Heart right ventricle (tissue), 16 donors: ENCODE measurements around the gene KIF3C. TPM values are rescaled to one million over a fixed set of nuclear protein-coding genes. Genes with fewer than 3 reads are reported as not detected.

Experiments used
- ATAC-seq, 8 donors: fragments of 200-7000 bp; cut with Tn5 transposase; one replicate each; pipeline ENCODE4 v1.9.1; 2020; ENCODE audit warnings: mild to moderate bottlenecking in 8 of 8, moderate library complexity in 8 of 8, moderate number of reproducible peaks in 1 of 8
- DNase-seq, 2 donors: peaks; one replicate each; pipeline ENCODE4 v3.0.0-alpha.2; 2020
- H3K27ac ChIP-seq, 10 donors: fragments of 200-600 bp; sonication (generic) in 2 of 10; one replicate each; pipeline versions ENCODE4 v1.5.0 to v1.8.0; 2020 to 2022; ENCODE audit warnings: mild to moderate bottlenecking in 3 of 10
- H3K27me3 ChIP-seq, 7 donors: fragments of 200-600 bp; one replicate each; pipeline ENCODE4 v1.8.0; 2021 to 2022; ENCODE audit warnings: mild to moderate bottlenecking in 2 of 7
- H3K36me3 ChIP-seq, 9 donors: fragments of 200-600 bp; sonication (generic) in 1 of 9; one replicate each; pipeline versions ENCODE4 v1.5.0 to v1.8.0; 2020 to 2022; ENCODE audit warnings: mild to moderate bottlenecking in 2 of 9
- H3K4me1 ChIP-seq, 9 donors: fragments of 200-600 bp; sonication (generic) in 1 of 9; one replicate each; pipeline versions ENCODE4 v1.5.0 to v1.8.0; 2020 to 2022; ENCODE audit warnings: mild to moderate bottlenecking in 4 of 9
- H3K4me3 ChIP-seq, 10 donors: fragments of 200-600 bp; sonication (generic) in 2 of 10; one replicate each; pipeline versions ENCODE4 v1.5.0 to v1.8.0; 2020 to 2022; ENCODE audit warnings: mild to moderate bottlenecking in 7 of 10, moderate library complexity in 2 of 10
- H3K9me3 ChIP-seq, 11 donors: fragments of 200-600 bp in 10 of 11; sonication (generic) in 2 of 11; one replicate each; pipeline versions ENCODE4 v1.5.0 to v1.8.0; 2013 to 2022; ENCODE audit warnings: mild to moderate bottlenecking in 2 of 11, control low read depth in 1 of 11, moderate library complexity in 1 of 11
- whole genome bisulfite sequencing, 2 donors: extraction: QIAGEN DNeasy Blood & Tissue Kit; methylation state at CpG; one replicate each; pipeline ENCODE4 v1.1.7; 2013; ENCODE audit warnings: inconsistent platforms in 1 of 2; 5-methylcytosine and 5-hydroxymethylcytosine counted together
- intact Hi-C, 10 donors: fragments of 100-400 bp; cut with DNase I; formaldehyde crosslinking; loops; one replicate each; pipeline versions ENCODE4 v1.11.1 to v1.14.2; 2022
- polyA plus RNA-seq, 2 donors: library from polyadenylated mRNA; stranded (reverse); fragments of 200-250 nt; gene quantifications; one replicate each; pipeline ENCODE4 v1.2.3, GENCODE V29; 2013
- total RNA-seq, 10 donors: library from RNA; stranded (reverse); fragmentation: NEBNext Ultra II Directional in 3 of 10; extraction: Animal tissue kit (Norgen Biotek cat#: 25700) in 3 of 10; gene quantifications; one replicate each; pipeline versions ENCODE4 v1.2.1 to v1.2.4, GENCODE V29; 2021 to 2023
- TF ChIP-seq, protein P1 (sequence below), 9 donors: fragments of 200-600 bp; sonication (generic) in 2 of 9; IDR thresholded peaks; one replicate each; pipeline versions ENCODE4 v1.5.0 to v1.8.0; 2021 to 2022; ENCODE audit warnings: antibody characterized with exemption in 9 of 9, mild to moderate bottlenecking in 5 of 9, moderate library complexity in 1 of 9
- donor health status: Arrhythmogenic right ventricular cardiomyopathy.
- donor health status: ischemic (EF 13 %, LVEDD 7.1; RV severe dilation, severe dysfunction).
- donor health status: healthy with polysubstance abuse.
- donor health status: DM: no; HTN: yes; CAD: no.
- donor health status: DM: no; HTN: no; CAD: no.
- donor health status: ischemic (EF 25% LVEDD 6.9; RV normal size, moderate dysfunction).
- donor health status: ischemic (EF 25% LVEDD 5.7; RV mildly dilated, moderate dysfunction).
- donor health status: healthy.
- donor health status: DM: yes; HTN: yes; CAD: no.
- donor health status: Ischemic cardiomyopathy.
- donor health status: ischemic (EF 35%, LVEDD 5.7; RV mildly dilated, moderate dysfunction).
- donor health status: nonischemic (EF 11% LVEDD 7.7; RV severe dilation, severe dysfunction).
- donor health status: DM: yes; HTN: yes; CAD: no.
- donor health status: PGD.
- donor health status: ischemic (EF 29% LVEDD 5.4; RV normal size, mild dysfunction).
- donor health status: nonischemic (EF 23%, LVEDD 6.1; RV moderate dilation, normal function).

The KIF3C gene
- total and polyA plus RNA-seq, 12 donors: 1.1 to 4.2 (median 2.4) TPM

DNA sequence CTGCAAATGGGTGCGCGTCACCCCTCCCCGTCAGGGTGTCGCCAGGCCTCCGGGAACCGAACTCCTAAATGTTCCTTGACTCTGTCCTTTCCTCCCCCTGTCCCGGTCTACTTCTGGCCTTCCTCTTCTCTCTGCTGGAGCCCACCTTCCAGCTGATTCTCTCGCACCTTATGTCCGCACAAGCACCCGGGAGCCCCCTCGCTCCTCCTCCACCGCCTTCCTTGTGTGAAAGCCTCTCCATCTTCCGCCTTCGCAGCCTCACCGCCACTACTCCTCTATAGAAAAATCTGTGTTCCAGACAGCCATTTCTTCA, 627 bp upstream of the KIF3C start:
- TF ChIP-seq, protein P1, sequence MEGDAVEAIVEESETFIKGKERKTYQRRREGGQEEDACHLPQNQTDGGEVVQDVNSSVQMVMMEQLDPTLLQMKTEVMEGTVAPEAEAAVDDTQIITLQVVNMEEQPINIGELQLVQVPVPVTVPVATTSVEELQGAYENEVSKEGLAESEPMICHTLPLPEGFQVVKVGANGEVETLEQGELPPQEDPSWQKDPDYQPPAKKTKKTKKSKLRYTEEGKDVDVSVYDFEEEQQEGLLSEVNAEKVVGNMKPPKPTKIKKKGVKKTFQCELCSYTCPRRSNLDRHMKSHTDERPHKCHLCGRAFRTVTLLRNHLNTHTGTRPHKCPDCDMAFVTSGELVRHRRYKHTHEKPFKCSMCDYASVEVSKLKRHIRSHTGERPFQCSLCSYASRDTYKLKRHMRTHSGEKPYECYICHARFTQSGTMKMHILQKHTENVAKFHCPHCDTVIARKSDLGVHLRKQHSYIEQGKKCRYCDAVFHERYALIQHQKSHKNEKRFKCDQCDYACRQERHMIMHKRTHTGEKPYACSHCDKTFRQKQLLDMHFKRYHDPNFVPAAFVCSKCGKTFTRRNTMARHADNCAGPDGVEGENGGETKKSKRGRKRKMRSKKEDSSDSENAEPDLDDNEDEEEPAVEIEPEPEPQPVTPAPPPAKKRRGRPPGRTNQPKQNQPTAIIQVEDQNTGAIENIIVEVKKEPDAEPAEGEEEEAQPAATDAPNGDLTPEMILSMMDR (IDR thresholded peaks at IDR 0.05): no peak
- Histone ChIP-seq H3K27me3 (no peaks in the 10 kb centered on the region), H3K4me3 (peak overlapping the region; percentile 69 to 95 (median 88)), H3K9me3 (no peaks in the 10 kb centered on the region), H3K27ac (peak overlapping the region in 6 of 10 donors; percentile 62 to 81 (median 68)), H3K4me1 (peaks cover 0 to 45% (median 14%) of the 10 kb centered on the region in 9 donors), H3K36me3 (no peaks in the 10 kb centered on the region)
- DNase-seq (no peak), ATAC-seq (peak in 1 of 8 donors; percentile 15)
- intact Hi-C loops: no loop called here
- WGBS, 2 donors: 45 to 47% methylated on average over 15 of the region's 15 CpGs

DNA sequence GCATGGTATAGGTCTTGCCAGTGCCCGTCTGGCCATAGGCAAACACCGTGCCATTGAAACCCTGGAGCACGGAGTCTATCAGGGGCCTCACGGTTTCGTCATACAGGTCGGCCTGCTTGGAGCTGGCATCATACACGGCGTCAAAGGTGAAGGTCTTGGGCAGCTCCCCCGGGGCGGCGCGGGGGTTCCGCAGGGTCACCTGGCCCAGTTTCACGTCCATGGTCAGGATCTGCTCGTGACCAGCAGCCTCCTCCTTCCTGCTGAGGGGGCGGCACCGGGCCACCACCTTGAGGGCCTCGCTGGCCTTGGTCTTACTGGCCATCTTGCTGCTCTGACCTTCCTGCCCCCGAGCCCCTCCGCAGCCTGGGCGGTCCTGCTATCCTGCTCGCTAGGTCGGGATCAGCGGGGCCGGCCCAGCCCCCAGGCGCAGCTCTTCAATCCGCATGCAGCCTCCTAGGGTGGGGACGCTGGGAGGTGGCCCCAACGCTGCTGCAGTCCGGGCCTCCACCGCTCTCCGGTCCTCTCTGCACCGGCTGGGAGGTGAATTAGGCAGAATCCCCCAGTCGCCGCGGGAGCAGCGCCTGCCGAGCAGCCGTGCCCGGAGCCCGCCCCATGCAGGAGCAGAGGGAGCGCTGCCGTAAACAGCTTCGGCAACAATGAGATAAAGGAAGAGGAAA, 563 bp downstream of the KIF3C start:
- Histone ChIP-seq H3K27ac (peak overlapping the region in 7 of 10 donors; percentile 61 to 81 (median 68)), H3K9me3 (no peaks in the 10 kb centered on the region), H3K36me3 (no peaks in the 10 kb centered on the region), H3K4me3 (peak overlapping the region; percentile 69 to 95 (median 88)), H3K27me3 (no peaks in the 10 kb centered on the region), H3K4me1 (peaks cover 0 to 48% (median 15%) of the 10 kb centered on the region in 9 donors)
- DNase-seq: peak in 1 of 2 donors; percentile 26
- WGBS, 2 donors: 13% methylated on average over 44 of the region's 44 CpGs
- ATAC-seq: peak; percentile 29 to 61 (median 40)
- intact Hi-C loops: loop anchor here in 1 of 10 donors (2.0 kb wide), 1 partner anchor 19 kb away; no protein-coding TSS in a partner anchor
- TF ChIP-seq, protein P1 (IDR thresholded peaks at IDR 0.05): no peak

DNA sequence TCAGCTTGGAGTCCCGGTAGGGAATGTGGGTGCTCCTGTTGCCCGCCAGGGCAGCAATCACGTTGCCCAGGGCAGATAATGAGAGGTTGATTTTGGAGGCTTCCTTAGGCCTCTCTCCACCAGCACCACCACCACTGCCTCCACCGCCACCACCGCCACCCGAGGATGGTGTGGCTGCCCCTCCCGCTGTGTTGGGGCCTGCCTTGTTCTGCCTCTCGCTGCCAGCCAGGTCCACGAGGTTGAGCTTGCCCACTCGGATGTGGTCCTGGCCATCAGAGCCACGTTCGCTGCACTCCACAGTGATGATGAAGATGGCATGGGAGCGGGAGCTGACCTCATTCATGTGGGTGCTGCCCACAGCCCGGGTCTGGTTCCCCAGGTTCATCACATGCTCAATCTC, 1.3 kb downstream of the KIF3C start:
- H3K27ac ChIP-seq: no peak overlapping the region
- H3K27me3 ChIP-seq: no peaks in the 10 kb centered on the region
- intact Hi-C loops: loop anchor here in 1 of 10 donors (2.0 kb wide), 1 partner anchor 18 kb away; no protein-coding TSS in a partner anchor
- DNase-seq (no peak), ATAC-seq (no peak)
- TF ChIP-seq, protein P1 (IDR thresholded peaks at IDR 0.05): no peak
- H3K9me3 ChIP-seq: no peaks in the 10 kb centered on the region
- H3K4me3 ChIP-seq: peak overlapping the region in 1 of 10 donors; percentile 90
- 98 to 99% methylated on average over 13 to 14 of the region's 14 CpGs for WGBS, 2 donors
- H3K36me3 ChIP-seq: peaks cover 0 to 2% (median 0%) of the 10 kb centered on the region in 9 donors
- peaks cover 0 to 48% (median 15%) of the 10 kb centered on the region in 9 donors for H3K4me1 ChIP-seq

DNA sequence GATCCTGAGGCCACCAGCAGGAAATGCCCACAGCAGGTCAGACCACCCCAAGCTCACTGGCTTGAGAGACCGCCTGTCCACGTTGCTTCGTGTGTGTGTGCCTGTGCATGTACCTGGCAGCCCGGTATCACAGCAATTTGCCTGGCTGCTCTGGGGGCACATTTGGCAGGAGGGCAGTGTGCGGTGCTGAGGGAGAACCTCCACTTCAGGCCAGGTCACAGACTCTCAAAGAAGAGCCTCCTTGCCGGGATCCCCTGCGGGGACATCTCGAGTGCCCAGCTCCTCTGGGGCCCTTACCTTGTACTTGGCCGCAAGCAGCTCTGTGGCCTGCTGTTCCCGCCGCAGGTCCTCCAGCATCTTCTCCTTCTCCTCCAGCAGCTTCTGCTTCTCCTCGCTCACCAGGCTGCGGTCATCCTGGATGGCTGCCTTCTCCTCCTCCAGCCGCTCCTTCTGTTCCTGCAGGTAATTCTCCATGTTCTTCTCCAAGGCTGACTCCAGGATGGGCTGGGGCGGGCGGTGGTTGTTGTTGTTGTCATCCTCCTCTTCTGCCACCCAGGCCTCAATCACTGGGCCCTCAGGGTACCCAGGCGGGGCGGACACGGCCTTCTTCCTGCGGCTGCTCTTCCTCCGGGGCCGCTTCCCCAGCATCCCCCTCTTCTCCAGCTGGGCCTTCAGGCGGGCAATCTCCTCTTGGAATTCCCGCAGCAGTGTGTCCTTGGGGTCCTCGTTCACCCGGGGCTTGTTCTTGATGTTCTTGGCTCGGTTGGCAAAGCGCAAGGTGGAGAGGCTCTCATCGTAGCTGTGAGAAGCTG, 2.0 kb downstream of the KIF3C start:
- no peak for ATAC-seq
- no peaks in the 10 kb centered on the region for H3K9me3 ChIP-seq
- no peak overlapping the region for H3K27ac ChIP-seq
- peaks cover 0 to 4% (median 0%) of the 10 kb centered on the region in 9 donors for H3K36me3 ChIP-seq
- H3K4me3 ChIP-seq: no peak overlapping the region
- TF ChIP-seq, protein P1 (IDR thresholded peaks at IDR 0.05): no peak
- no peak for DNase-seq
- H3K27me3 ChIP-seq: no peaks in the 10 kb centered on the region
- H3K4me1 ChIP-seq: peaks cover 0 to 48% (median 15%) of the 10 kb centered on the region in 9 donors
- intact Hi-C loops: loop anchor here in 1 of 10 donors (2.0 kb wide), 1 partner anchor 17 kb away; no protein-coding TSS in a partner anchor
- 94 to 98% methylated on average over 29 of the region's 29 CpGs for WGBS, 2 donors
